GM21825 (cell line): Measurements from ENCODE around the gene VPS13A.

Experiments
- ATAC-seq: cut with Tn5 transposase; IDR thresholded peaks from one replicate; pipeline ENCODE4 v1.9.1; 2021; ENCODE audit warnings: mild to moderate bottlenecking, moderate library complexity; ENCODE audit not compliant: unreplicated experiment

The VPS13A gene

DNA sequence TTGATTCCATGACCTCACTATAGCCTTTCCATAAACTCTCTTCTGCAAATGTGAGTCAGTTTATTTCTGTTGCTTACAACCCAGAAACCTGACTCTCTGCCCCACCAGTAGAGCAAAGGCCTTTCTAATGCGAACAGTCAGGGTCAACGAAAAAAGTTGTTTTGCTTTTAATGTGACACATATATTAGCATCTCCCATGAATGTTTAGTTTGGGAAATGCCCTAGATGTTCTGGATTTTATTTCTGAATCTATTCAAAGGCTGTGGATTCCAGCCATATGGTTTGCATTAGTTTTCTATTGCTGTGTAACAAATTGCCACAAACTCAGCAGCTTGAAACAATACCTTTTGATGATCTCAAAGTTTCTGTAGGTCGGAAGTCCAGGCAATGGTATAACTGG lies 277.3 kb downstream of the VPS13A start:
- no peak for ATAC-seq

- ATAC-seq = no peak
These were observed 278.1 kb downstream of the VPS13A start for GRCh38 chr9:77455312-77455927.

GRCh38 chr9:77456829-77457437 lies 279.6 kb downstream of the VPS13A start:
- peak; percentile 87 for ATAC-seq

GRCh38 chr9:77457916-77458592 lies 280.7 kb downstream of the VPS13A start:
- peak; percentile 83 for ATAC-seq

GRCh38 chr9:77460938-77461337 lies 283.6 kb downstream of the VPS13A start:
- ATAC-seq = no peak

- no peak for ATAC-seq
These were observed 284.7 kb downstream of the VPS13A start for GRCh38 chr9:77462066-77462465.

DNA sequence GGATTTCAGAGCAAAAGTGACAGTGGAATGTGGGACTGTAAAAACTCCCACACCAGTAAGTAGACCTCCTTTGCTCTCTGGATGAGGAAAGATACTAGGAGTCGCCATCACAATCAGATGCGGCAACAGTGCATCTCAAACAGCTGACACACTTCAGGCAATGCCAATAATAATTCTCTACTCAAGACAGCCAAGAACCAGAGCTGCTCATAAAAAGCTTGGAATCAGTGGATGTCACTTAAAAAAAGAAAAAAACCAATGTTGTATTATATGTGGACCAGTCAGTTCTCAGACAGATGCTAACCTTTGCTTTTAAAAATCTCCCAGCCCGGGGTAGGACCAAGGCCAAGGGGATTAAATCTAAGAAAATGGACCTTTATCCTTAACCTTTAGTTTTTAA lies 285.8 kb downstream of the VPS13A start:
- no peak for ATAC-seq

DNA sequence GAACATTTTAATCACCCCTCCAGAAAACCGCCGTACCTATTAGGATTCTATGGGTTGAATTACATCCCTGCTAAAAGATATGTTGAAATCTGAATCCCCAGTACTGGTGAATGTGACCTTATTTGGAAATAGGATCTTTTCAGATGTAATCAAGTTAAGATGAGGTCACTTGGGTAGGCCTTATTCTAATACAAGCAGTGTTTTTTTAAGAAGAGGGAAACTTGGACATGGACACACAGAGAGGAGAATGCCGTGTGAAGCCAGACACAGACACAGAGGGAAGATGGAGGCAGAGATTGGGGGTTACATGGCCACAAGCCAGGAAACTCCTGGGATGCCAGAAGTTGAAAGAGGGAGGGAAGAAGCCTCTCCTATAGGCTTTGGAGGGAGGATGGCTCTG lies 287.3 kb downstream of the VPS13A start:
- ATAC-seq = no peak

DNA sequence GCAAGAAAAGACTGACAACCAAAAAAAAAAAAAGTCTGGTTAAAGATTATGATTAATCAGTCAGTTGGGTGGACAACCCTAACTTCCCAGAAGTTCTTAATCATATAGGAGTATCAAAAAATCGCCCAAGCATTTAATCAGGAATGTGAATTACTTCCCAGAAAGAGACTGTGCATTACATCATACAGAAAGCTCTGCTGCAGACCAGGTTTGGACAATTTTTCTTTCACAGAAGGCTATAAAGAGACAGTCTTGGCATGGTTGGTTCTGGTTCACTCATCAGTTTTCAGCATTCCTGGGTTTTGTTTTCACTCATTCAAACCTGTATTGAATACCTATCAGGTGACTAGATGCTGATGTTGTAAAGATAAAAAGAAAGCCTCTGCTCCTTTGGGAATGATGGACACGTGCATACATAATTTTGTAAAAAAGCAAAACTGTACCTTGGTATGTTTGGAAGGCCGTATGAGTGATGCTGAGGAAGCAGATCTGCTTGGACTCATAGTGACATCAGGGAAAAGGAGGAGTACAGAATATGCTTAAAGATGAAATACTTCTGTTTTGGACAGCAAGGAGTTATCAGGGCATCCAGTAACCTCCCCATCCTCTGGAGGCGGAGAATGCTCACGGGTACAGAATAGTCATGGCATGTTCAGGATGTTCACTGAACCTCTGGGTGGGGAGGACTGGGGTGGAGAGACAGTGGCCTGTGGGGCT lies 292.3 kb downstream of the VPS13A start:
- no peak for ATAC-seq
